Osteocyte (in vitro differentiated cells): ENCODE measurements around the gene SGMS1. TPM values are rescaled to one million over a fixed set of nuclear protein-coding genes. Genes with fewer than 3 reads are reported as not detected.
"Not testable (repeated sequence)": the region's sequence is repeated elsewhere in the genome, so short reads cannot be mapped to it uniquely, and the experiment has no call there.

Source experiments
- DNase-seq: peaks from one replicate; pipeline ENCODE4 v3.0.0; 2021; ENCODE audit warnings: mixed read lengths; ENCODE audit not compliant: unreplicated experiment; ENCODE audit errors: extremely low spot score
- H3K27ac Mint-ChIP-seq: one replicate; pipeline ENCODE4 v1.8.0; 2021; ENCODE audit warnings: mild to moderate bottlenecking, mixed read lengths; ENCODE audit not compliant: unreplicated experiment
- H3K27me3 Mint-ChIP-seq: one replicate; pipeline ENCODE4 v1.8.0; 2021; ENCODE audit warnings: mixed read lengths; ENCODE audit not compliant: unreplicated experiment
- H3K36me3 Mint-ChIP-seq: one replicate; pipeline ENCODE4 v1.8.0; 2021; ENCODE audit warnings: mixed read lengths; ENCODE audit not compliant: unreplicated experiment
- H3K4me1 Mint-ChIP-seq: one replicate; pipeline ENCODE4 v1.8.0; 2021; ENCODE audit warnings: mixed read lengths; ENCODE audit not compliant: unreplicated experiment
- H3K4me3 Mint-ChIP-seq: one replicate; pipeline ENCODE4 v1.8.0; 2021; ENCODE audit warnings: mild to moderate bottlenecking, moderate library complexity, mixed read lengths; ENCODE audit not compliant: unreplicated experiment
- H3K9me3 Mint-ChIP-seq: one replicate; pipeline ENCODE4 v1.8.0; 2021; ENCODE audit warnings: mixed read lengths; ENCODE audit not compliant: unreplicated experiment
- long read RNA-seq: library from polyadenylated mRNA; unstranded; transcript quantifications from one replicate; pipeline ENCODE4 v2.0.0, GENCODE V29; 2021
- total RNA-seq: library from RNA; stranded (reverse); gene quantifications from 2 replicates; pipeline ENCODE4 v1.2.1, GENCODE V29; 2021
- TF ChIP-seq, protein P1 (sequence below): fragments of 200-600 bp; sonication (generic); IDR thresholded peaks from 2 replicates; pipeline ENCODE4 v1.5.0; 2021; ENCODE audit warnings: antibody characterized with exemption, mild to moderate bottlenecking, moderate library complexity

The SGMS1 gene
- 20.7 and 21.0 TPM in 2 replicates for total RNA-seq
- long read RNA-seq, transcript SGMS1-202 (11 exons, 3,744 nt) = major isoform, 27 of 53 reads
- long read RNA-seq, partial matches to known transcripts = 13 of 53 reads
- long read RNA-seq, other reads (novel, unspliced or antisense) = 13 of 53 reads

DNA sequence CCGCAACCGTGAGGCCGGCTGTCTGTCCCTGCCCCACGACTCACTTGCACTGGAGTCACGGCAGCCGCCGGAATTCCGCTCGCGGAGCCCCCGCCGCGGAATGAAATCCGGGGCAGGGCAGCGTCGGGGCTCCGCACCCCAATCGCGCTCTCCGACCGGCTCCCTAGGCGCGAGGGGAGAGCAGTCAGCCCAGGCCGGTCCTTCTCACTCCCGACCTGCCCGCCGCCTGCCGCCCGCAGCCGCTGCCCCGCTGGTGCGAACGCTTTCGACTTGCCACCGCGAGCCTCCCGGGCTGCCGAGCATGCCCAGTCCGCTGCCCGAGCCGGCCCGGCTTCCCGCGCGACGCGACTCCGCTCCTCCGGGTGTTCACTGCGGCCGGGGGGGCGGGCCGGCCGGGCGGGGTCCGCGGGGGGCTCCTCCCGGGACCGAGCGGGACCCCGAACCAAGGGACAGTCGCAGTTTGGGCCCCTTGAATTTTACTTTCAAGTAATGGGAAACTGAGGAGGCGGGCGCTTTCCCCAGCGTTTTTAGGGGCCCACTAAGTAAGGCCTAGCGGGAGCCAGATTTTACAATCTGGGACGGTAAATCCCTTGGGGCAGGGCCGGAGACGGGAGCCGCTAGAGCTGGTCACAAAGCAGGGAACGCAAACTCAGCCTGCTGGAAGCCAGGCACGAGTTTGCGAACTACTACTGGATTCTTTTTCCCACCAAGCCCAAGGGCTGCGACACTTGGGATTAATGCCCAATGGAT, at the start of gene SGMS1:
Gene SGMS1, minus strand, starts transcription at position 294 of the 750 bp plus-strand sequence. CDS start 279,842 bp downstream, outside the sequence.
- TF ChIP-seq, protein P1, sequence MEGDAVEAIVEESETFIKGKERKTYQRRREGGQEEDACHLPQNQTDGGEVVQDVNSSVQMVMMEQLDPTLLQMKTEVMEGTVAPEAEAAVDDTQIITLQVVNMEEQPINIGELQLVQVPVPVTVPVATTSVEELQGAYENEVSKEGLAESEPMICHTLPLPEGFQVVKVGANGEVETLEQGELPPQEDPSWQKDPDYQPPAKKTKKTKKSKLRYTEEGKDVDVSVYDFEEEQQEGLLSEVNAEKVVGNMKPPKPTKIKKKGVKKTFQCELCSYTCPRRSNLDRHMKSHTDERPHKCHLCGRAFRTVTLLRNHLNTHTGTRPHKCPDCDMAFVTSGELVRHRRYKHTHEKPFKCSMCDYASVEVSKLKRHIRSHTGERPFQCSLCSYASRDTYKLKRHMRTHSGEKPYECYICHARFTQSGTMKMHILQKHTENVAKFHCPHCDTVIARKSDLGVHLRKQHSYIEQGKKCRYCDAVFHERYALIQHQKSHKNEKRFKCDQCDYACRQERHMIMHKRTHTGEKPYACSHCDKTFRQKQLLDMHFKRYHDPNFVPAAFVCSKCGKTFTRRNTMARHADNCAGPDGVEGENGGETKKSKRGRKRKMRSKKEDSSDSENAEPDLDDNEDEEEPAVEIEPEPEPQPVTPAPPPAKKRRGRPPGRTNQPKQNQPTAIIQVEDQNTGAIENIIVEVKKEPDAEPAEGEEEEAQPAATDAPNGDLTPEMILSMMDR = peak; percentile 18
- Mint-ChIP-seq H3K27ac (peak within 1 kb of the TSS; percentile 99), H3K9me3 (no peaks in the 10 kb centered on the region), H3K27me3 (no peaks in the 10 kb centered on the region), H3K4me3 (peak within 1 kb of the TSS; percentile 89), H3K4me1 (peaks cover 22% of the 10 kb centered on the region), H3K36me3 (peaks cover 1% of the 10 kb centered on the region)
- peak; percentile 96 for DNase-seq

DNA sequence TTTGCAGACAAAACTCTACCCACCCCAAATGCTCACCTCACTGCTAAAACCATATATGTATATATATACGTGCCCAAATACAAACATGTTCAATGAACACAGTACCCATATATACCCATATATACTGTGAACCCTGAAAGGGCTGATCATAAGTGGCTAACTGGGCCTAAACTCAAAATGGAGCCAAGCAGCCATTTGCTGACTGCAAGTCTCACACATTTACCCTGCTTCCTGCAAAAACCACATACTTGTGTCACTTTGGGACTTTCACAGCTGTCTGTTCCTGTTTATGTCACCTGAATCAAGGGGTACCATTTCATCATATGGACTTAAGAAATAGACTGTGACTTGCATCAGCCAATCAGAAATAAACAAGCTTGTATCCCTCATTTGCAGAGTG, 48.4 kb upstream of the SGMS1 start:
- not testable (repeated sequence) for H3K4me1 Mint-ChIP-seq, H3K4me3 Mint-ChIP-seq, H3K36me3 Mint-ChIP-seq, H3K27ac Mint-ChIP-seq, H3K9me3 Mint-ChIP-seq
- H3K27me3 Mint-ChIP-seq = peaks cover 13% of the 10 kb centered on the region
- DNase-seq = peak; percentile 15

DNA sequence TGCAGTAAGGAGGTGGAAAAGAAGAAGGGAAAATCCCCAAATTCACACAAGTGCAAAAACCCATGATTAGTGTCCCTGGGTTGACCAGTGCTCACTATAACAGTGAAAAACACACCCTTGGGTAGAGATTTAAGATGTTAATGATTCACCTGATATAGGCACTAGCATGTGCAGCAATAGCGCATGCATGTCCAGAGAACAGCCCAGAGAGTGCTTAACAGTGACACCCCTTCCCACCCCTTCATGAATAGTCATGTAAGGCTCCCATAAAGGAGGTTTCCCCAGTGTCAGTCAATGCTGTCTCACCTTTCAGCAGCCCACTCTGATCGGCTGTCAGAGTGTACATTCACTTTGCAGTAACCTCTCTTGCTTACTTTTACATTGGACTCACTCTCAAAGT, 47.9 kb upstream of the SGMS1 start:
- H3K4me3 Mint-ChIP-seq, H3K4me1 Mint-ChIP-seq, H3K9me3 Mint-ChIP-seq, H3K27ac Mint-ChIP-seq, H3K36me3 Mint-ChIP-seq: not testable (repeated sequence)
- peak; percentile 11 for DNase-seq
- peaks cover 13% of the 10 kb centered on the region for H3K27me3 Mint-ChIP-seq

DNA sequence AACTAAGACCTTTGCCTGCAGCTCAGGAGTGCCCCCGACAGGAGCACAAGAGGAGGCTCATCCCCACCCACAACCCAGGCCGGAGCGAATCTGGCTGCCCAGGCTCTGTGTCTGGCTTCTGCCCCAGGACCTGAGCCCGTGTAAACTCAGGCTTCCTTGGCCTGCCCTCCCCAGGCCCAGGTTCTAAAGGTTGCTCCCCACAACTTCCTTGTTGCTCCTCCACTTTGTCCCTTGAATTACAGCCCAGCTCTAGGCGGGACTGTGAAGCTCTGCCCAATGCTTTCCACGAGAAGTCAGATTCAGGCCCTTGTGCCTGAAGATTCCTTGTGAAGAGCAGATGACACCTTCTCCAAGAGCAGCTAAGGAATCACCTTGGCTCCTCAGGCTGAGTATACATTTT, 46.2 kb upstream of the SGMS1 start:
- H3K27ac Mint-ChIP-seq, H3K9me3 Mint-ChIP-seq, H3K4me3 Mint-ChIP-seq, H3K27me3 Mint-ChIP-seq, H3K4me1 Mint-ChIP-seq, H3K36me3 Mint-ChIP-seq, DNase-seq: not testable (repeated sequence)

DNA sequence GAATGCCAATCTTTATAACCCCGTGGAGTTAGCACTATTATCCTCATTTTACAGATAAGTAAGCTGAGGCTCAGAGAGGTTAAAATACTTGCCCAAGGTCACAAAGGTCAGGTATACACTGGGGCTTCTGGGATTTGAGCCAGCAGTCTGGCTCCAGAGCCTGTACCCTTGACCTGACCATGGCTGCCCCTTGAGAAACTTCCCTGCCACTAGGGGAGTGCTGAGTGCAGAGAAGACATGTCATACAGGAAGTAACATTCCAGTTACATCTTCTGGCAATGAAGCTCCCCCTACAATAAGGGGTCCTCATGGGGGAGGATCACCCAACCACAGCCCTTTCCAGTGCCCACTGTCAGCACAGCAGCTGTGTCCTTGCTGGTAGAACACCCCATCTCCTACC, 43.6 kb upstream of the SGMS1 start:
- H3K36me3 Mint-ChIP-seq, H3K9me3 Mint-ChIP-seq, H3K4me3 Mint-ChIP-seq, H3K4me1 Mint-ChIP-seq, H3K27ac Mint-ChIP-seq, DNase-seq: not testable (repeated sequence)
- H3K27me3 Mint-ChIP-seq = peaks cover 13% of the 10 kb centered on the region

DNA sequence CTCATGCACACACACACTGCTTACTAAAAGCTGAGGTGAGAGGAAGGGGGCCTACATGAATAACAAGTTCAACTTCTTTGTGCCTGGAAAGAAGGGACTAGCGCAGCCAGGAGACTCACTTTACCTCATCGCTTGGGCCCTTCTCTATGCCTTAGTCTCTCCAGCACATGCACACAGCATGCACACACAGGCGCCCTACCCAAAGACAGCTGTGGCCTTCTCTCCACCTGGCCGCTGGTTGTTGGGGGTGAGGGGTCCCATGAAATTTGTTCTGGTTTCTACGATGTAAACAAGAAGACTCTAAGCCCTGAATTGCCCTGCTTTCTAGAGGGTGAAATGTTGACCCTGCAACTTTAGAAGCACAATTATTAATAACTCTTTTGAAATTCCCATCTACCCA, 38.7 kb upstream of the SGMS1 start:
- H3K4me1 Mint-ChIP-seq, H3K9me3 Mint-ChIP-seq, H3K36me3 Mint-ChIP-seq, H3K4me3 Mint-ChIP-seq, H3K27ac Mint-ChIP-seq: not testable (repeated sequence)
- peak; percentile 54 for DNase-seq
- peaks cover 10% of the 10 kb centered on the region for H3K27me3 Mint-ChIP-seq

DNA sequence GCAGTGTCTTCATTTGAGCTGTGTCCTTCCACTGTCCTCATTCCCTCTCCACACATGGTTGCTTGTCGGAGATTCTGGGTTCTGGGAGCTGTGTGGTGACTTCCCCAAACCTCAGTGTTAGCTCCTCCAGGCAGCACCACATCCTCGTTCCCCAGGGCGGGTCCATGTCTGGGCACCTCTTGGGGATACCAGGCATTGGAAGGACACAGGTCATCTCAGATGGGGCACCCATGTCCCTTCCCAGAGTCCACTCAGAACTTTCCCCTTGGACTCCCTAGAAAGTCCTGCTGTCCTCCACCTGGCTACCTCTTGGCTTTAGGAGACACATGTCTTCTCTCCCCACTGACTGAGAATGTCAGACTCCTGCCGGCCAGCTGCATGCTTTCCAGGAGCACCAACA, 37.8 kb upstream of the SGMS1 start:
- H3K27ac Mint-ChIP-seq, H3K4me3 Mint-ChIP-seq, H3K36me3 Mint-ChIP-seq, H3K4me1 Mint-ChIP-seq, H3K9me3 Mint-ChIP-seq: not testable (repeated sequence)
- H3K27me3 Mint-ChIP-seq = peaks cover 10% of the 10 kb centered on the region
- DNase-seq = peak; percentile 73

DNA sequence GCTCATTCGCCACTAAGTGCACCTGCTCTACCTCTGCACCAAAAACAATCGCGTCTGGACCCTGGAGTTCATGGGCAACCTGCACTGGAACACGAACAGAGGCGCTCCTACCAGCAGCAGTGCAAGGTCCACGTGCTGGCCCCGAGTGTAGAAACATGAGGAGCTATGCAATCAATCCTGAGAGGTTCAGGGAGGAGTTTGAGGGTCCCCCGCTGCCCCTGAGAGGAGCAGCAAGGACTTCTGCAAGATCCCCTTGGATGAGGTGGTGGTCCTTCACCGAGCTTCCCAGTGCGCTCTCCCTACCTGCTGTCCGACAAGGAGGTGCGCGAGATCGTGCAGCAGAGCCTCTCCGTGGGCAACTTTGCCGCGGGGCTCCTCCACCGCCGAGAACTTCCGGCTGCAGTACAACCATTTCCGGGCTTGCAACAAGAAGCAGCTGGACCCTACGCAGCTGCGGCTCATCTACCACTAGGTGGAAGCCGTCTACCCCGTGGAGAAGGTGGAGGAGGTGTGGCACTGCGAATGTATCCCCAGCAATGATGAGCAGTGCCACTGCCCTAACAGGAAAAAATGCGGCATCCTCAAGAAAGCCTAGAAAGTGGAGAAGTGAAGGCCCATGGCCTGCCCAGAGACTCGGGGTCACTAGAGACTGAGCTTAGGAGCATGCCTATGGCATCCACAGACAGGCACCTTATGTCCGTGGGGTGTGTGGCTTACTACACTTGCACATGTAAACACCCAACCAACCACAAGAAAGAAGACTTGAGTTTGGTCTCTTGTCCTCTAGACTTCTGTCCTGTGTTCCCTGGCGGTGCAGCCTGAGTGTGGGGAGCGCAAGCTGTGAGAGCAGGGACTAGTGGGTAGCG, 36.3 kb upstream of the SGMS1 start:
- peaks cover 10% of the 10 kb centered on the region for H3K27me3 Mint-ChIP-seq

DNA sequence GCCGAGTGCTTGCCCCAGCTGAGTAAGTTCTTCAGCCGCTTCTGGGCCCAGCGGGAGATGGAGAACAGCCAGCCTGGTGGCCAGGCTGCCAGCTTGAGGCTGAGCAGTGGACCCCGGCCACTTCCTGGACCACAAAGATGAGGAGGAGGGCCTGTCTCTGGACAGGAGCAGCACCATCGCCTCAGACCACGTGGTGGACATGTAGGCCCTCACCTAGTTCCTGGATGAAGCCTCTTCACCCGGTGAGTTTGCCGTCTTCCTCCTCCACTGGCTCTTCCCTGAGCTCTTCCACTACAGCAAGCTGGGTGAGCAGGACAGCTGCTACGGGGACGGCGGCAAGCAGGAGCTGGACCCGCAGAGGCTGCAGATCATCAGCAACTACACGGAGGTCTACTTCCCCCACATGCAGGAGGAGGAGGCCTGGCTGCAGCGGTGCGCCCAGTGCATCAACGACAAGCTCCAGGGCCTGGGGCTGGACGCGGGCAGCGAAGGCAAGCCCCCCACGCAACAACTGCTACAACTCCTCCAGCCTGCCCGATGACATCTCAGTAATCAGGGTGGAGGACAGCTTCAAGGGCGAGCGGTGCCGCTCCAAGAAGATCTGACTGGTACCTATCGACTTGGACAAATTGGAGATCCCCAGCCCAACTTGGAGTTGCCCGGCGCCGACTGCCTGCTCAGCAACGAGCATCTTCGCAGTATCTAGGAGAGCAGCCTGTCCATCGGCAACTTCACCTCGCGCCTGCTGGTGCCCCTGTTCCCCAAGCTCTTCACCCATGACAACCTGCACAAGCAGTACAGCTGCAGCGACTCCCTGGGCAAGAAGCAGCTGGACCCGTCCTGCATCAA, 35.5 kb upstream of the SGMS1 start:
- not testable (repeated sequence) for H3K4me1 Mint-ChIP-seq, H3K27ac Mint-ChIP-seq, H3K9me3 Mint-ChIP-seq, DNase-seq, H3K36me3 Mint-ChIP-seq, H3K4me3 Mint-ChIP-seq
- H3K27me3 Mint-ChIP-seq = peaks cover 17% of the 10 kb centered on the region

More for the DNA sequence above, 36.3 kb upstream of the SGMS1 start:
- not testable (repeated sequence) for DNase-seq, H3K4me1 Mint-ChIP-seq, H3K4me3 Mint-ChIP-seq, H3K36me3 Mint-ChIP-seq, H3K27ac Mint-ChIP-seq, H3K9me3 Mint-ChIP-seq
